Trophoblast cell (in vitro differentiated cells and primary cell): Measurements from ENCODE around the gene FCF1.

Experiments used
- DNase-seq, 2 donors: peaks; one replicate each; pipeline ENCODE4 v3.0.0-alpha.2; 2016
- H2AFZ ChIP-seq: 2 replicates; pipeline ENCODE4 v1.6.1; 2013; ENCODE audit warnings: low read length, moderate library complexity, mild to moderate bottlenecking; ENCODE audit not compliant: insufficient read depth, poor library complexity
- H2AK5ac ChIP-seq: 2 replicates; pipeline ENCODE4 v1.6.1; 2013; ENCODE audit warnings: mild to moderate bottlenecking, low read length
- H2BK120ac ChIP-seq: 2 replicates; pipeline ENCODE4 v1.6.1; 2013; ENCODE audit warnings: low read length, mild to moderate bottlenecking, moderate library complexity; ENCODE audit not compliant: insufficient read depth, poor library complexity
- H2BK12ac ChIP-seq: 2 replicates; pipeline ENCODE4 v1.6.1; 2013; ENCODE audit warnings: mild to moderate bottlenecking, low read length, moderate library complexity
- H2BK5ac ChIP-seq: 2 replicates; pipeline ENCODE4 v1.6.1; 2013; ENCODE audit warnings: low read length, low read depth, moderate library complexity, mild to moderate bottlenecking; ENCODE audit not compliant: poor library complexity
- H3K14ac ChIP-seq: 2 replicates; pipeline ENCODE4 v1.6.1; 2013; ENCODE audit warnings: mild to moderate bottlenecking, low read length
- H3K18ac ChIP-seq: 2 replicates; pipeline ENCODE4 v1.6.1; 2013; ENCODE audit warnings: mild to moderate bottlenecking, low read length
- H3K23ac ChIP-seq: 2 replicates; pipeline ENCODE4 v1.6.1; 2013; ENCODE audit warnings: low read length
- H3K27ac ChIP-seq: 2 replicates; pipeline ENCODE4 v1.5.1; 2013; ENCODE audit warnings: low read depth, mild to moderate bottlenecking, inconsistent platforms, low read length, moderate library complexity
- H3K27me3 ChIP-seq: 2 replicates; pipeline ENCODE4 v1.6.1; 2013; ENCODE audit warnings: inconsistent platforms, mild to moderate bottlenecking, low read length, moderate library complexity; ENCODE audit not compliant: insufficient read depth
- H3K36me3 ChIP-seq, 2 experiments: 1 replicate in 1 of 2; 2 replicates in 1 of 2; pipeline ENCODE4 v1.6.1; 2013; ENCODE audit warnings: low read length in 2 of 2, mild to moderate bottlenecking in 2 of 2, moderate library complexity in 1 of 2; ENCODE audit not compliant: insufficient read depth in 2 of 2, control insufficient read depth in 1 of 2
- H3K4ac ChIP-seq: 2 replicates; pipeline ENCODE4 v1.6.1; 2013; ENCODE audit warnings: low read depth, mild to moderate bottlenecking, low read length, moderate library complexity
- H3K4me1 ChIP-seq, 2 experiments: 1 replicate in 1 of 2; 2 replicates in 1 of 2; pipeline ENCODE4 v1.6.1; 2013; ENCODE audit warnings: low read length in 2 of 2, mild to moderate bottlenecking in 2 of 2, moderate library complexity in 1 of 2; ENCODE audit not compliant: insufficient read depth in 2 of 2, control insufficient read depth in 1 of 2
- H3K4me2 ChIP-seq: 2 replicates; pipeline ENCODE4 v1.6.1; 2013; ENCODE audit warnings: inconsistent platforms, mild to moderate bottlenecking, low read length, moderate library complexity
- H3K4me3 ChIP-seq: 2 replicates; pipeline ENCODE4 v1.5.1; 2013; ENCODE audit warnings: mild to moderate bottlenecking, low read depth, low read length, inconsistent platforms
- H3K79me1 ChIP-seq: one replicate; pipeline ENCODE4 v1.6.1; 2013; ENCODE audit warnings: low read length
- H3K79me2 ChIP-seq: 2 replicates; pipeline ENCODE4 v1.6.1; 2013; ENCODE audit warnings: low read length, mild to moderate bottlenecking; ENCODE audit not compliant: control insufficient read depth, insufficient read depth, poor library complexity
- H3K9ac ChIP-seq: 2 replicates; pipeline ENCODE4 v1.6.1; 2013; ENCODE audit warnings: mild to moderate bottlenecking, low read length
- H3K9me3 ChIP-seq: 2 replicates; pipeline ENCODE4 v1.6.1; 2013; ENCODE audit warnings: low read depth, mild to moderate bottlenecking, control low read depth, inconsistent platforms, low read length; ENCODE audit not compliant: insufficient read depth
- H4K12ac ChIP-seq: 2 replicates; pipeline ENCODE4 v1.6.1; 2013; ENCODE audit warnings: low read depth, mild to moderate bottlenecking, low read length, moderate library complexity
- H4K8ac ChIP-seq: 2 replicates; pipeline ENCODE4 v1.6.1; 2013; ENCODE audit warnings: low read depth, mild to moderate bottlenecking, low read length, moderate library complexity
- H4K91ac ChIP-seq: one replicate; pipeline ENCODE4 v1.6.1; 2013; ENCODE audit warnings: low read depth, mild to moderate bottlenecking, low read length, moderate library complexity
- WGBS: extraction: QIAGEN DNeasy Blood & Tissue Kit; methylation state at CpG from one replicate; pipeline ENCODE4 v1.1.7; 2013; ENCODE audit warnings: missing lambda C conversion rate; ENCODE audit not compliant: insufficient read length, insufficient coverage; ENCODE audit errors: extremely low coverage; 5-methylcytosine and 5-hydroxymethylcytosine counted together

Gene FCF1

DNA sequence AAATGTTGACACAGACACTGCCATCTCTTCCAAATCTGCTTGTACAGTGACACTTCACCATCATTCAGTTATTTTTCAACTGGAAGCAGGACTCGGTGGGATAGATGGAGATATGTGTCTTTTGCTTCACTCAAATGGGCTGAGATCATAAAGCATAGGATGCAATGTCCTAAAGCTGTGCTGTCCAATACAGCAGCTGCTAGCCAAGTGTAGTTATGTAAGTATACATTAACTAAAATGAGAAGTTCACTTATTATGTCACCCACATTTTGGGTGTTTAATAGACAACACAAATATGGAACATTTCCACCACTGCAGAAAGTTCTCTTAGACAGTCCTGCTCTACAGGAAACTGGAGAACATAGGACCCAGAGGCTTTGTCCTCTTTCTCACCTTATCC is 43.7 kb upstream of the FCF1 start:
- H3K4ac ChIP-seq: no peak overlapping the region
- no peak overlapping the region for H4K91ac ChIP-seq
- H3K23ac ChIP-seq: no peak overlapping the region
- no peak overlapping the region for H2BK5ac ChIP-seq
- H3K9ac ChIP-seq: no peak overlapping the region
- H3K36me3 ChIP-seq: peaks cover 17 to 34% of the 10 kb centered on the region in 2 experiments
- H2AK5ac ChIP-seq: no peak overlapping the region
- no peak overlapping the region for H3K4me2 ChIP-seq
- H2BK120ac ChIP-seq: no peak overlapping the region
- H4K8ac ChIP-seq: no peak overlapping the region
- H3K4me1 ChIP-seq: no peaks in the 10 kb centered on the region
- DNase-seq: no peak
- no peaks in the 10 kb centered on the region for H3K79me2 ChIP-seq
- H2BK12ac ChIP-seq: no peak overlapping the region
- H3K4me3 ChIP-seq: no peak overlapping the region
- no peak overlapping the region for H4K12ac ChIP-seq
- H3K14ac ChIP-seq: no peak overlapping the region
- WGBS: no CpG with 5 or more reads among the region's 1 CpG
- H3K27ac ChIP-seq: no peak overlapping the region
- no peaks in the 10 kb centered on the region for H3K27me3 ChIP-seq
- H3K79me1 ChIP-seq: no peaks in the 10 kb centered on the region
- no peak overlapping the region for H3K18ac ChIP-seq
- H3K9me3 ChIP-seq: no peaks in the 10 kb centered on the region
- no peak overlapping the region for H2AFZ ChIP-seq

DNA sequence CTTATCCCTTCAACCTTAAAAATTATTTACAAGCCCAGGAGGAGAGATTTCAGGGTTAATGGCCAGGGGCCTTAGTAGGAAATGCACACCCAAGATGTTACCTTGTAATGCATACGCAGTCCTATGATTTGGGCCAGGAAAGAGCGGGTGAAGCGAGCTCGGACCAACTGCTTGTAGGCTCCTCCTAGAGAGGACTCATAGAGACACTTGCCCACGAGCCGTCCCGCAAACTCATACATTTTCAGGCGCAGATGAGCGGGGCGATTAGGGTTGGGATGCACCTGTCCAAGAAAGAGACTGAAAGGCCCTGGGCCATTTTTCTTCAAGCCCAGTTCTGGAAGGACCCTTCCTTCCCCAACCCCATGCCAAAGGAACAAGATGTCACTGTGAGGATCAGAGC is 43.1 kb upstream of the FCF1 start:
- no peak overlapping the region for H2BK5ac ChIP-seq
- no peak overlapping the region for H2BK12ac ChIP-seq
- no peaks in the 10 kb centered on the region for H3K4me1 ChIP-seq
- no peak overlapping the region for H3K18ac ChIP-seq
- H3K36me3 ChIP-seq: peaks cover 17 to 35% of the 10 kb centered on the region in 2 experiments
- no peak overlapping the region for H3K4me3 ChIP-seq
- no peak overlapping the region for H4K91ac ChIP-seq
- H3K9ac ChIP-seq: no peak overlapping the region
- no peak for DNase-seq
- H3K4me2 ChIP-seq: no peak overlapping the region
- H3K27me3 ChIP-seq: no peaks in the 10 kb centered on the region
- H3K4ac ChIP-seq: no peak overlapping the region
- no CpG with 5 or more reads among the region's 10 CpGs for WGBS
- no peaks in the 10 kb centered on the region for H3K79me1 ChIP-seq
- no peak overlapping the region for H2AFZ ChIP-seq
- no peak overlapping the region for H4K8ac ChIP-seq
- H3K27ac ChIP-seq: no peak overlapping the region
- no peaks in the 10 kb centered on the region for H3K79me2 ChIP-seq
- H3K14ac ChIP-seq: no peak overlapping the region
- H4K12ac ChIP-seq: no peak overlapping the region
- no peak overlapping the region for H2BK120ac ChIP-seq
- H2AK5ac ChIP-seq: no peak overlapping the region
- H3K9me3 ChIP-seq: no peaks in the 10 kb centered on the region
- H3K23ac ChIP-seq: no peak overlapping the region

DNA sequence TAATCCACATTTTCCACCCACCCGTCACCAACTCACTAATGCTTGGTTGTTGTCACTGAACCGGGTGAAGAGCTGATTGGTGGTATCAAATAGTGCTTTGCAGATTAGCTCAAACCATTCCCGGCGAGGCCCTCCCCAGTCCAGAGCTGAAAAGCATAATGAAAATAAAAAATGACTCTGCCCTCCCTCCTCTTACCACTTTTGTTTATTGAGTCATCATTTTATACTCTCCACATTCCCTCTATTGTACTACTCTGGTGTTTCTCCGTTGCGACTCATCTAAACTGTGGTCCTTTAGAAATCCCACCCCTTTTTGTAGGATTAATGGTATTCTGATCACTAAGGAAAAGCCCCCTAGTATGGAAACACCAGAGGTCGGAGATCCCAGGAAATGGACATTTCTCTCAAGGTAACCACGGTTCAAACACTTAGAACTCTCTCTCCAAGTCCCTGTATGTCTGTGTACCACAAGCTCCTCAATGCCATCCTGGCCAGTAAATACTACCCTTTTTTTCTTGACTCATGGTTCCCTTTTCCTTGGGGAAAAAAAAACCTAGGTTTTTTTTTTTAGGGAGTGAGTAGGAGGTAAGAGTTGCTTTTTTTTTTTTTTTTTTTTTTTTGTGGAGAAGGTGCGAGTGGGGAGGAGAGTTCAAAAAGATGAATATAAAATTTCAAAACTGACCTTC is 42.1 kb upstream of the FCF1 start:
- no peak overlapping the region for H2BK120ac ChIP-seq
- H3K18ac ChIP-seq: no peak overlapping the region
- H4K91ac ChIP-seq: no peak overlapping the region
- H4K12ac ChIP-seq: no peak overlapping the region
- H3K4me3 ChIP-seq: no peak overlapping the region
- H3K79me2 ChIP-seq: no peaks in the 10 kb centered on the region
- no peak overlapping the region for H2AK5ac ChIP-seq
- H3K27ac ChIP-seq: no peak overlapping the region
- H3K9me3 ChIP-seq: no peaks in the 10 kb centered on the region
- no peak overlapping the region for H2BK12ac ChIP-seq
- no peak overlapping the region for H2AFZ ChIP-seq
- no peak for DNase-seq
- WGBS: no CpG with 5 or more reads among the region's 9 CpGs
- no peak overlapping the region for H3K23ac ChIP-seq
- peaks cover 20 to 39% of the 10 kb centered on the region in 2 experiments for H3K36me3 ChIP-seq
- H3K4me2 ChIP-seq: no peak overlapping the region
- H3K4ac ChIP-seq: no peak overlapping the region
- H3K27me3 ChIP-seq: no peaks in the 10 kb centered on the region
- H3K14ac ChIP-seq: no peak overlapping the region
- no peak overlapping the region for H3K9ac ChIP-seq
- no peaks in the 10 kb centered on the region for H3K4me1 ChIP-seq
- H3K79me1 ChIP-seq: no peaks in the 10 kb centered on the region
- no peak overlapping the region for H2BK5ac ChIP-seq
- no peak overlapping the region for H4K8ac ChIP-seq

DNA sequence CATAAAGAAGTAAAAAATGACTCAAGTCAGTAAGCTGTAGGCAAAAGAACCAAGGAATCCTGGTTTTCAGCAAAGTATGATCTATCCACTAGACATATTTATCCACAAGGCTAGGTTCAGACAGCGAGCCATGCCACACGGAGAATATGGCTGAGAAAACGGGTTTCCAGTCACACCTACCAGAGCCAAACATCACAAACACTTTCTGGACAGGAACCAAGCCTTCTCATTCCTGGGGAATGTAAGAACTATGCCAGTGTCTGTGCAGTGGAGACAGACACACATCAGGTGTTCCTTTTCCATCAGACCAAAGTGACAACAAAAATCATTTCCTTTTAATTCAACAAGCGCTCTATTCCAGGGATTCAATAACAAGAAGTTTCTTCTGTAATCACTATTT is 41.2 kb upstream of the FCF1 start:
- H4K12ac ChIP-seq: no peak overlapping the region
- H3K18ac ChIP-seq: no peak overlapping the region
- H4K91ac ChIP-seq: no peak overlapping the region
- no peaks in the 10 kb centered on the region for H3K9me3 ChIP-seq
- H2BK120ac ChIP-seq: no peak overlapping the region
- H2AFZ ChIP-seq: no peak overlapping the region
- H3K4me2 ChIP-seq: no peak overlapping the region
- H2BK5ac ChIP-seq: no peak overlapping the region
- peaks cover 20 to 41% of the 10 kb centered on the region in 2 experiments for H3K36me3 ChIP-seq
- no peaks in the 10 kb centered on the region for H3K79me1 ChIP-seq
- no peak overlapping the region for H2BK12ac ChIP-seq
- no peak for DNase-seq
- no CpG with 5 or more reads among the region's 4 CpGs for WGBS
- no peak overlapping the region for H3K4ac ChIP-seq
- H3K4me1 ChIP-seq: no peaks in the 10 kb centered on the region
- H3K27ac ChIP-seq: no peak overlapping the region
- no peak overlapping the region for H3K23ac ChIP-seq
- no peak overlapping the region for H3K9ac ChIP-seq
- H3K79me2 ChIP-seq: no peaks in the 10 kb centered on the region
- no peak overlapping the region for H3K4me3 ChIP-seq
- H4K8ac ChIP-seq: no peak overlapping the region
- no peak overlapping the region for H3K14ac ChIP-seq
- no peak overlapping the region for H2AK5ac ChIP-seq
- no peaks in the 10 kb centered on the region for H3K27me3 ChIP-seq
